DND-41 (cell line): Measurements from ENCODE around the gene PLD1.

Experiments used
- EZH2 ChIP-seq: IDR thresholded peaks from 3 replicates; pipeline ENCODE4 v1.6.1; 2012; ENCODE audit warnings: borderline replicate concordance, low read depth, mild to moderate bottlenecking, moderate library complexity, low read length, inconsistent platforms; ENCODE audit not compliant: severe bottlenecking
- TF ChIP-seq, protein P1 (sequence below): IDR thresholded peaks from 2 replicates; pipeline ENCODE4 v1.5.1; 2012; ENCODE audit warnings: borderline replicate concordance, low read length, moderate library complexity, mild to moderate bottlenecking; ENCODE audit not compliant: poor library complexity, severe bottlenecking; ENCODE audit errors: extremely low read depth

GRCh38 chr3:171696805-171697204 lies 113.5 kb downstream of the PLD1 start:
- TF ChIP-seq, protein P1, sequence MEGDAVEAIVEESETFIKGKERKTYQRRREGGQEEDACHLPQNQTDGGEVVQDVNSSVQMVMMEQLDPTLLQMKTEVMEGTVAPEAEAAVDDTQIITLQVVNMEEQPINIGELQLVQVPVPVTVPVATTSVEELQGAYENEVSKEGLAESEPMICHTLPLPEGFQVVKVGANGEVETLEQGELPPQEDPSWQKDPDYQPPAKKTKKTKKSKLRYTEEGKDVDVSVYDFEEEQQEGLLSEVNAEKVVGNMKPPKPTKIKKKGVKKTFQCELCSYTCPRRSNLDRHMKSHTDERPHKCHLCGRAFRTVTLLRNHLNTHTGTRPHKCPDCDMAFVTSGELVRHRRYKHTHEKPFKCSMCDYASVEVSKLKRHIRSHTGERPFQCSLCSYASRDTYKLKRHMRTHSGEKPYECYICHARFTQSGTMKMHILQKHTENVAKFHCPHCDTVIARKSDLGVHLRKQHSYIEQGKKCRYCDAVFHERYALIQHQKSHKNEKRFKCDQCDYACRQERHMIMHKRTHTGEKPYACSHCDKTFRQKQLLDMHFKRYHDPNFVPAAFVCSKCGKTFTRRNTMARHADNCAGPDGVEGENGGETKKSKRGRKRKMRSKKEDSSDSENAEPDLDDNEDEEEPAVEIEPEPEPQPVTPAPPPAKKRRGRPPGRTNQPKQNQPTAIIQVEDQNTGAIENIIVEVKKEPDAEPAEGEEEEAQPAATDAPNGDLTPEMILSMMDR: no peak
- TF ChIP-seq EZH2: no peak
